Measurements from ENCODE around the gene SLC32A1.

The SLC32A1 gene

DNA sequence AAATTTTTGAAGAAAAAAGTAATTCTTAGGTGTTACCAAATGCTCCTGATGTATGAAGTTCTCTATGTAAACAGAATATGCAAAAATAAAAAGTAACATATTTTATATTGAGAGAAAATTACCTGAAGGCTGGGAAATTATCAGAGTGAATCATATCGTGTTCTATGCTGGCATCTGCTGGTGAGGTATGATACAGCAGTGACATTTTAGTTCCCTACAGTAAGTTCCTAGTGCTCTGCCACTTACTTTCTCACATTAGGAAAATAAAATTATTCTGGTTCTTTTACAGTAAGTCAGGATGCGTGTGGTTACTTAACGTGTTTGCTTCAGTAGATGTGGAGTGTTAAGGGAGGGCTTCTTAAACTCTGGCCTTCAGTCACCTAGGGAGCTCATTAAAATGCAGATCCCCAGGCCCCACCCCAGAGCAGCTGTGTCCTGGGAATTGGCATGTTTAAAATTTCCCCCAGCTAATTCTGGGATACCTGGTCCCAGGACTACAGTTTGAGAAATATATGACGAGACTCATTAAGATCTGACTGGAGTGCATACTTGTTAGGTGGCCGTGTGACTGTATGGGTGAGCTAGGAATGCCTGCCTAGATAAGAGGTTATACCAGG lies 27.2 kb downstream of the SLC32A1 start:
- no peaks in the 10 kb centered on the region for H3K9me3 ChIP-seq (ENCODE audit: insufficient read depth, low read depth, low read length)
- H2AFZ ChIP-seq (ENCODE audit: low read length), result no peak overlapping the region
- H3K9me2 ChIP-seq (replicated peaks; ENCODE audit: low read depth, low read length), result no peaks in the 10 kb centered on the region
- H3K79me2 ChIP-seq (ENCODE audit: insufficient read depth, low read length), result peaks cover 29% of the 10 kb centered on the region
- H4K20me1 ChIP-seq (ENCODE audit: insufficient read depth, low read length, poor library complexity, severe bottlenecking), result peaks cover 13% of the 10 kb centered on the region
- peaks cover 16% of the 10 kb centered on the region for H3K36me3 ChIP-seq (ENCODE audit: insufficient read depth, low read length)
- no peaks in the 10 kb centered on the region for H3F3A ChIP-seq (ENCODE audit: low read depth)
- TF ChIP-seq, protein P1, sequence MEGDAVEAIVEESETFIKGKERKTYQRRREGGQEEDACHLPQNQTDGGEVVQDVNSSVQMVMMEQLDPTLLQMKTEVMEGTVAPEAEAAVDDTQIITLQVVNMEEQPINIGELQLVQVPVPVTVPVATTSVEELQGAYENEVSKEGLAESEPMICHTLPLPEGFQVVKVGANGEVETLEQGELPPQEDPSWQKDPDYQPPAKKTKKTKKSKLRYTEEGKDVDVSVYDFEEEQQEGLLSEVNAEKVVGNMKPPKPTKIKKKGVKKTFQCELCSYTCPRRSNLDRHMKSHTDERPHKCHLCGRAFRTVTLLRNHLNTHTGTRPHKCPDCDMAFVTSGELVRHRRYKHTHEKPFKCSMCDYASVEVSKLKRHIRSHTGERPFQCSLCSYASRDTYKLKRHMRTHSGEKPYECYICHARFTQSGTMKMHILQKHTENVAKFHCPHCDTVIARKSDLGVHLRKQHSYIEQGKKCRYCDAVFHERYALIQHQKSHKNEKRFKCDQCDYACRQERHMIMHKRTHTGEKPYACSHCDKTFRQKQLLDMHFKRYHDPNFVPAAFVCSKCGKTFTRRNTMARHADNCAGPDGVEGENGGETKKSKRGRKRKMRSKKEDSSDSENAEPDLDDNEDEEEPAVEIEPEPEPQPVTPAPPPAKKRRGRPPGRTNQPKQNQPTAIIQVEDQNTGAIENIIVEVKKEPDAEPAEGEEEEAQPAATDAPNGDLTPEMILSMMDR (conservative IDR thresholded peaks at IDR 0.05; ENCODE audit: low read length), result peak; percentile 83
- TF ChIP-seq EZH2phosphoT487 (IDR thresholded peaks at IDR 0.05; ENCODE audit: borderline replicate concordance), result no peak
- H3K9ac ChIP-seq (ENCODE audit: low read depth, low read length, poor library complexity, severe bottlenecking), result no peak overlapping the region
- peak overlapping the region; percentile 26 for H3K4me2 ChIP-seq (ENCODE audit: low read depth, low read length, poor library complexity, severe bottlenecking)
- peaks cover 28% of the 10 kb centered on the region for H3K4me1 ChIP-seq (ENCODE audit: insufficient read depth, low read length, poor library complexity, severe bottlenecking)
- no peak overlapping the region for H3K4me3 ChIP-seq (ENCODE audit: low read length, poor library complexity, severe bottlenecking)
- no peaks in the 10 kb centered on the region for H3K27me3 ChIP-seq (ENCODE audit: insufficient read depth, low read length, poor library complexity, severe bottlenecking)

DNA sequence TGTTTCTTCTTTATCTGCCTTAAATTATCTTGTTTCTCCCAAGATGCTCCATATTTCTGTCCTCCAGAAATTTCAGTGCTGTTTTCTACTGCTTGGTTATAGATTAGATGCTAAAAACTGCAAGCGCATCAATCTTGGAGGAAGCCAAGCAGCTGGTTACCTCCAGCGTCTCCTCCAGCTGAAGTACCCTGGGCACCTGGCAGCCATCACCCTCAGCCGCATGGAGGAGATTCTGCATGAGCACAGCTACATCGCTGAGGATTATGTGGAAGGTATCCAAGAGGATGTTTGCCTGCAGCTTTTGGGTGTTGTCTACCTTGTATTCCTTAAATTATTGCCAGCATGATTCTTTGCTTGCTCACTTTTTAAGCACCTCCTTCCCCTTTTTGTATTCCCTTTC lies 27.7 kb downstream of the SLC32A1 start:
- no peak overlapping the region for H3K9ac ChIP-seq (ENCODE audit: low read depth, low read length, poor library complexity, severe bottlenecking)
- peaks cover 29% of the 10 kb centered on the region for H3K79me2 ChIP-seq (ENCODE audit: insufficient read depth, low read length)
- H3F3A ChIP-seq (ENCODE audit: low read depth), result no peaks in the 10 kb centered on the region
- peaks cover 13% of the 10 kb centered on the region for H4K20me1 ChIP-seq (ENCODE audit: insufficient read depth, low read length, poor library complexity, severe bottlenecking)
- H3K9me2 ChIP-seq (replicated peaks; ENCODE audit: low read depth, low read length), result no peaks in the 10 kb centered on the region
- peaks cover 18% of the 10 kb centered on the region for H3K36me3 ChIP-seq (ENCODE audit: insufficient read depth, low read length)
- H3K9me3 ChIP-seq (ENCODE audit: insufficient read depth, low read depth, low read length), result no peaks in the 10 kb centered on the region
- H3K27me3 ChIP-seq (ENCODE audit: insufficient read depth, low read length, poor library complexity, severe bottlenecking), result no peaks in the 10 kb centered on the region
- peaks cover 28% of the 10 kb centered on the region for H3K4me1 ChIP-seq (ENCODE audit: insufficient read depth, low read length, poor library complexity, severe bottlenecking)
- TF ChIP-seq, protein P1 (conservative IDR thresholded peaks at IDR 0.05; ENCODE audit: low read length), result no peak
- TF ChIP-seq EZH2phosphoT487 (IDR thresholded peaks at IDR 0.05; ENCODE audit: borderline replicate concordance), result no peak
- H2AFZ ChIP-seq (ENCODE audit: low read length), result no peak overlapping the region
- peak overlapping the region; percentile 26 for H3K4me2 ChIP-seq (ENCODE audit: low read depth, low read length, poor library complexity, severe bottlenecking)
- no peak overlapping the region for H3K4me3 ChIP-seq (ENCODE audit: low read length, poor library complexity, severe bottlenecking)

DNA sequence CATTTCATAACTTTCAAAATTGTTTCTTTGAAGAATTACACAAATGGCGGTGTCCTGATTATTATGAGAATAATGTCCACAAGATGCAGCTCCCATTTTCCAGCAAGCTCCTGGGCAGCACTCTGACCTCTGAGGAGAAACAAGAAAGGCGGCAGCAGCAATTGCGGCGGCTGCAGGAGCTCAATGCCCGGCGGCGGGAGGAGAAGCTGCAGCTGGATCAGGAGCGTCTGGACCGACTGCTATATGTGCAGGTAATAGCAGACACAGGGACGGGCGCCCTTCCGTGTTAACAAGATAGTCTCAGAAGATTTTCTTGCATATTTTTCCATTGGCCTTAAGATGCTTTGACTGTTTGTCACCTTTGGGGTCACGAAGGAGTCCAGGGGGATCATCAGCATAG lies 30.6 kb downstream of the SLC32A1 start:
- Histone ChIP-seq H2AFZ (ENCODE audit: low read length) (no peak overlapping the region), H3K9me3 (ENCODE audit: insufficient read depth, low read depth, low read length) (no peaks in the 10 kb centered on the region), H3K79me2 (ENCODE audit: insufficient read depth, low read length) (peaks cover 16% of the 10 kb centered on the region), H3K36me3 (ENCODE audit: insufficient read depth, low read length) (peaks cover 36% of the 10 kb centered on the region), H3K4me3 (ENCODE audit: low read length, poor library complexity, severe bottlenecking) (no peak overlapping the region), H3K9me2 (replicated peaks; ENCODE audit: low read depth, low read length) (no peaks in the 10 kb centered on the region), H3K4me2 (ENCODE audit: low read depth, low read length, poor library complexity, severe bottlenecking) (no peak overlapping the region), H3K27me3 (ENCODE audit: insufficient read depth, low read length, poor library complexity, severe bottlenecking) (no peaks in the 10 kb centered on the region), H3K9ac (ENCODE audit: low read depth, low read length, poor library complexity, severe bottlenecking) (no peak overlapping the region), H3F3A (ENCODE audit: low read depth) (no peaks in the 10 kb centered on the region), H3K4me1 (ENCODE audit: insufficient read depth, low read length, poor library complexity, severe bottlenecking) (peaks cover 12% of the 10 kb centered on the region), H4K20me1 (ENCODE audit: insufficient read depth, low read length, poor library complexity, severe bottlenecking) (peaks cover 13% of the 10 kb centered on the region)
- no peak for TF ChIP-seq EZH2phosphoT487 (IDR thresholded peaks at IDR 0.05; ENCODE audit: borderline replicate concordance)
- TF ChIP-seq, protein P1 (conservative IDR thresholded peaks at IDR 0.05; ENCODE audit: low read length), result no peak
